HFF-Myc (cell line): ENCODE results near the gene OSBPL5.

Source experiments
- DNase-seq: peaks from one replicate; pipeline ENCODE4 v3.0.0-alpha.2; 2011; ENCODE audit warnings: low read depth; ENCODE audit errors: extremely low read depth
- H3K4me3 ChIP-seq: replicated peaks from 2 replicates; pipeline ENCODE4 v1.5.1; 2011; ENCODE audit warnings: low read depth, mild to moderate bottlenecking, control low read depth, low read length
- TF ChIP-seq, protein P1 (sequence below): IDR thresholded peaks from 2 replicates; pipeline ENCODE4 v1.5.1; 2012; ENCODE audit warnings: mild to moderate bottlenecking, low read depth, low read length, control low read depth; ENCODE audit errors: missing control alignments

Gene OSBPL5

DNA sequence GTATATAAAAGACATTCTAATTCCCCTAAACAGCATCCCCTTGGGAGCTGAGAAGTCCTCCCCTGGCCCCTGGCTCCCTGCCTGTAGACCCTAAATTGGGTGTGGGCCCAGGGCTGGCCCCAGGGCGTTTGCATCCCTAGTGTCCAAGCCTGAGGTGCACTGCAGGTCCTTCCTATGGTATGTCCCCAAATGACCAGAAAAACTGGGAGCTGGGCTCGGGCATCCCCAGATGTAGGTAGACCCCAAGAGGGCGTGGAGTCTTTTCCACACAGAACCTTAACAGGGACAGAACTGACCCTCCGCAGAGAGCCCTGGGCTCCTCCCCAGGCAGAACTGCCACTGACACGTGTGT lies 782 bp upstream of the OSBPL5 start:
- no peak for DNase-seq
- H3K4me3 ChIP-seq, result no peak overlapping the region
- TF ChIP-seq, protein P1, sequence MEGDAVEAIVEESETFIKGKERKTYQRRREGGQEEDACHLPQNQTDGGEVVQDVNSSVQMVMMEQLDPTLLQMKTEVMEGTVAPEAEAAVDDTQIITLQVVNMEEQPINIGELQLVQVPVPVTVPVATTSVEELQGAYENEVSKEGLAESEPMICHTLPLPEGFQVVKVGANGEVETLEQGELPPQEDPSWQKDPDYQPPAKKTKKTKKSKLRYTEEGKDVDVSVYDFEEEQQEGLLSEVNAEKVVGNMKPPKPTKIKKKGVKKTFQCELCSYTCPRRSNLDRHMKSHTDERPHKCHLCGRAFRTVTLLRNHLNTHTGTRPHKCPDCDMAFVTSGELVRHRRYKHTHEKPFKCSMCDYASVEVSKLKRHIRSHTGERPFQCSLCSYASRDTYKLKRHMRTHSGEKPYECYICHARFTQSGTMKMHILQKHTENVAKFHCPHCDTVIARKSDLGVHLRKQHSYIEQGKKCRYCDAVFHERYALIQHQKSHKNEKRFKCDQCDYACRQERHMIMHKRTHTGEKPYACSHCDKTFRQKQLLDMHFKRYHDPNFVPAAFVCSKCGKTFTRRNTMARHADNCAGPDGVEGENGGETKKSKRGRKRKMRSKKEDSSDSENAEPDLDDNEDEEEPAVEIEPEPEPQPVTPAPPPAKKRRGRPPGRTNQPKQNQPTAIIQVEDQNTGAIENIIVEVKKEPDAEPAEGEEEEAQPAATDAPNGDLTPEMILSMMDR, result no peak

DNA sequence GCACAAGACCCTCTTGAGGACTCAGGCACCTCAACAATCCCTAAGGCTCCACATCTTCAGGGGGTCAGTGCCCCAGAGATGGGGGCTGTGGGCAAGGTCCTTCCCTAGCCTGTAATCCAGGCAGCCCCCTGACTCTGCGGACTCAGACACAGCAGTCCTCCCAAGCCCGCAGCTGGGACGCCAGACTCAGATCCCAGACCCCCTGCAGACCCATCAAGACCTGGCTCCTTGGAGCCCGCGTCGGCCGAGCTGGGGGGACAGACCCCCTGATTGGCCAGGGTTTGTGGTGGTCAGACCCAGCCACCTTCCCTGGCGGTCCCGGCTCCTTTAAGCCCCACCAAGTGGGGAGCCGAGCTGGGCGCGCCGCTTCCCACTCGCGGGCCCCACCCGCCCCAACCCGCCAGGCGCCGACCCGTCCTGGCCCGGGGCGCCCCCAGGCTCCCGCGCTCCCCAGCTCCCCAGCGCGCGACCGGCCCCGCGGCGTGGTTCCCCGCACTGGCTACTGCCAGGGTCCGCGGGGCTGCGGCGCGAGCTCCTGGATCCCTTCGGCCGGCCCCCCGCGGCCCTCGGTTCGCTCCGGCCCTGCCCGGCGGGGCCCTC lies 458 bp downstream of the OSBPL5 start:
- TF ChIP-seq, protein P1, result no peak
- H3K4me3 ChIP-seq, result peak overlapping the region; percentile 88
- no peak for DNase-seq

DNA sequence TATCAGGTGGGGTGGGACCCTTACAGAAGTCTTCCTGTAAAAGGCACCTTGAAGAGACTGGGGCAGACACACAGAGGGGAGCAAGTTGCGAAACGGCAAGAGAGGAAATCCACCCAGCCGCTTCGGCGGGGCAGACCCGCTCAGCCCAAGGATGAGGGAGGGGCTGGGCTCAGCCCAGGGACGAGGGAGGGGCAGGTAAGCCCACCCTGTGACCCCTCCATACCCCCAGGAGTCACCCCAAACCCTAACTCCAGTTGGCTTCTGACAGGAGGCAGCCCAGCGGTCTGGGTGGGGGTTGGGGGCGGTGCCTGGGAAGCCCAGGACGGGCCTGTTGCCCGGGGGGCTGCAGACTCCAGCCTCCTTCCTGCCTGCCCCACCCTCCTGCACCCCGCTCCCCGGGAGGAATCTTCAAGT lies 965 bp downstream of the OSBPL5 start:
- H3K4me3 ChIP-seq, result peak overlapping the region; percentile 88
- DNase-seq, result no peak
- TF ChIP-seq, protein P1, result no peak

DNA sequence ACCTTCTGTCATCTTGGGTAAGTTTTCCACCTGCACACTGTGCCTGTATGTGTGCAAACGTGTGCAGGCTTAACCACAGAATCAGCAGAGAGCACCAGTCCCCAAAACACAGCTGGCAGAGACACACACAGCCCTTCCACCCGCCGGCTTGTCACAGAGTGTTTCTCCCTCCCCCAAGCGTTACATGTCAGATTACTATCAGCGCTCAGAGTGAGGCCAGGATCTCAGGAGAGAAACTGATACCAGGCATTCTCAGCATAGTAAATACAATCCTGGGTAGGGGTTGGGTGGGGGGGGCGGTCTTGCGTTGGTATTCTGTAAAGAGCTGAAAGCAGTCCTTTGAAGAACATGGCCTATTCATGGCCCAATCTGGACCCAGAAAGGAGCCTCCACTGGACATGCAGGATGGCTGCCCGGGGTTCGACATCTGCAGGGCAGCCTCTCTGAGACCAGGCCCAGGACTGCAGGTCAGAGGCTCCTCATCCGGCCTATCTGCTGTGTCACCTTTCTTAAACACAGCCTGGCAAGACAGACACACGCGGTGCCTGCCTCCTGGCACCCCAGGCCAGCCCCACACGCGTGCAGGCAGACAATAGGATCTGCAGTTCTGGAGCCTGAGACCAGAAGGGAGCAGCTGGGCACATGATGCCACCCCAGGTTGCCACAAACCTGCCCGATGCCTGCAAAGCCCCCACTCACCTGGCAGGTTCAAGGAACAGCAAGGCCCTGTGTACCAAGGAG lies 1.7 kb downstream of the OSBPL5 start:
- H3K4me3 ChIP-seq, result peak overlapping the region; percentile 88
- DNase-seq, result no peak
- TF ChIP-seq, protein P1, result no peak

DNA sequence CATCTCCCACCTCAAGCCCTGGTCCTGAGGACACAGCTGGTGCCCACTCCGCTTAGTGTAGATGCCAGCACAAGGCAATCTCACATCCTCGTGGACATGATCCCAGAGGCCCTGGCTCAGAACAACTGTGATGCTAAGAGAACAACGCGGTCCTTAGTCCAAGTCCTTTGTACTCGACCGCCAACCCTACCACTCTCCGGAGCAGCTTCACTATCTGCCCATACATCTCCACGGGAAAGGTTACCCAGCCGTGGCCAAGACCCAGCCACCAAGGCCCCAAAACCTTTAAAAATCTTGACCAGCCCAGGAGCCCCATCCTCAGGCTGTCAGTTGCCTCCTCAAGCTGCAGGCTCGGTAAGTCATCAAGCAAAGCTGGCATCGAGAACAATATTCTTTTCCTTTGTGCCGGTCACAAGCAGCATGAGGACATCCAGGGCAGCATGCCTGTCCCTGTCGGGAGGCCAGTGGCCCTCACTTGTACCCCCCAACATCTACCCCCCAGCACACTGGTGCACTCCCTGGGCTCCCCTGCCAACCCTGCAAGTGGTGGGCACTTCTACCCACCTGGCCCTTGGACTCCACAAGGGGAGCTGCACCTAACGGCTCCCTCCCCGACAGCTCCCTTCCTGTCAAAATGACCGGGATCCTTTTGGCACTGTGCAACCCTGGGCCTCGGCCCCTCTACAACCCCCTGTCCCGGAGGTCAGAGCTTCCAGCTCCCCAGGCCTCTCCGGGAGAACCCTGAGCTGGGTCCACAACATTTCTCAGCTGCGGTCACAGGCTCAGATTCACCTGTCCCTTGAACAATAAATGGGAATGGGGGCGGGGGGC lies 2.5 kb downstream of the OSBPL5 start:
- peak overlapping the region; percentile 88 for H3K4me3 ChIP-seq
- DNase-seq, result no peak
- TF ChIP-seq, protein P1, result no peak

DNA sequence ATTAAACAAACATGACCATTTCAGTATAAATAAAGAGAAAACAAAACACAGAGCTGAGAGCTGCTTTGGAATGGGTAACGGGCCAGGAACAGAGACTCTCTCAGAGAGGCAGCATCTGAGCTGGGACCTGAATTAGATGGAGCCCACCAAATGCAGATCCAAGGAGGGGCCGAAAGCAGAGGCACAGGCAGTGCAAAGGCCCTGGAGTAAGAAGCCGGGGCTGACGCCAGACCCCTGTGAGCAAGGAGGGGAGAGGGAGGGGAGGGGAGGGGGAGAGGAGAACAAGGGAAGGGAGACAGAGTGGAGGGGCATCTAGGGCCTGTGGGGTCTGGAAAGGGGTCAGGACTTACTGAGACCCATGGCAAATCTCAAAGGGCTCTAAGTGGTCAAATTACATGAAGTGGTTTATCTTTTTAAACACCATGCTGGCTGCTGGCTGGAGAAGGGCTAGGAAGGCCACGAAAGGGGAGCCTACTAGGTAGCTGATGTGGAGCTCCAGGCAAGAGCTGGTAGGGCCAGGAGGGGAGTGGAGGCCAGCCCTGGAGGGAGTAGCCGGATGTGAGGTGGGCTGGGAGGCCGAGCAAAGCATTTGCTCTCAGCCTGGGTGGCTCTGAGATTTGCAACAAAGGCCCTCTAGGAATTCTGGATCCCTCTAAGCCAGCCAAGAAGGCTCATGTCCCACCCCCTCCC lies 3.2 kb downstream of the OSBPL5 start:
- no peak overlapping the region for H3K4me3 ChIP-seq
- TF ChIP-seq, protein P1, result no peak
- DNase-seq, result no peak
